GM12878 (cell line): Measurements from ENCODE around the gene ANP32E. TPM values are rescaled to one million over a fixed set of nuclear protein-coding genes. Genes with fewer than 3 reads are reported as not detected.

Experiments used
- ATAC-seq: fragments of 200-7000 bp; cut with Tn5 transposase; 3 replicates; pipeline ENCODE4 v1.9.1; 2020; ENCODE audit warnings: mild to moderate bottlenecking, moderate library complexity
- BruUV-seq: library from RNA; stranded (reverse); fragments of 400-500 nt; replicated peaks from 2 replicates; lab custom pipeline; 2021; lab: Mats Ljungman, UMichigan
- CTCF ChIA-PET: fragments of 300-600 bp; sonication (Branson Sonifier 250); formaldehyde crosslinking; extraction: SDS; loops from one replicate; lab custom pipeline; 2021; ENCODE audit warnings: inconsistent platforms; lab: Yijun Ruan, JAX
- POLR2A ChIA-PET: fragments of 350-600 bp; formaldehyde crosslinking; extraction: SDS; loops from one replicate; lab custom pipeline; 2021; ENCODE audit warnings: inconsistent platforms; lab: Charles Lee
- RAD21 ChIA-PET: fragments of 300-600 bp; sonication (Branson Sonifier 250); formaldehyde crosslinking; loops from one replicate; lab custom pipeline; 2023; ENCODE audit warnings: antibody characterized with exemption; ENCODE audit not compliant: unreplicated experiment; lab: Charles Lee
- SMC1A ChIA-PET: fragments of 300-600 bp; sonication (Branson Sonifier 250); formaldehyde crosslinking; loops from one replicate; lab custom pipeline; 2023; ENCODE audit not compliant: unreplicated experiment, uncharacterized antibody; lab: Charles Lee
- DNase-seq: peaks from one replicate; pipeline ENCODE4 v3.0.0-alpha.2; 2011; ENCODE audit warnings: low read depth, low spot score
- FAIRE-seq: peaks from 3 replicates; lab custom pipeline; 2011; peaks lifted over from hg19 to GRCh38; lab: Jason Lieb, UNC
- H2AFZ ChIP-seq: 2 replicates; pipeline ENCODE4 v1.6.0; 2011; ENCODE audit warnings: low read depth, low read length, control low read depth; ENCODE audit not compliant: control insufficient read depth
- H3K27ac ChIP-seq: 2 replicates; pipeline ENCODE4 v1.5.1; 2011; ENCODE audit warnings: control low read depth; ENCODE audit not compliant: control insufficient read depth, insufficient read depth
- H3K27me3 ChIP-seq, 2 experiments: replicated peaks in 1 of 2; 2 replicates each; pipeline versions ENCODE4 v1.6.0 to v1.6.1; 2011; ENCODE audit warnings: low read length in 1 of 2; ENCODE audit not compliant: control insufficient read depth in 2 of 2, insufficient read depth in 2 of 2
- H3K36me3 ChIP-seq, 2 experiments: 2 replicates each; pipeline ENCODE4 v1.5.1; 2011; ENCODE audit warnings: low read length in 1 of 2; ENCODE audit not compliant: control insufficient read depth in 2 of 2, insufficient read depth in 2 of 2
- H3K4me1 ChIP-seq: 2 replicates; pipeline ENCODE4 v1.6.1; 2011; ENCODE audit warnings: mild to moderate bottlenecking, low read length, moderate library complexity, mixed read lengths; ENCODE audit not compliant: control insufficient read depth, insufficient read depth
- H3K4me2 ChIP-seq: 2 replicates; pipeline ENCODE4 v1.6.0; 2011; ENCODE audit warnings: control low read depth; ENCODE audit not compliant: control insufficient read depth, insufficient read depth
- H3K4me3 ChIP-seq: fragments of 200-600 bp; sonication (generic); 2 replicates; pipeline ENCODE4 v1.5.1; 2016
- H3K79me2 ChIP-seq: 2 replicates; pipeline ENCODE4 v1.6.0; 2011; ENCODE audit warnings: low read length; ENCODE audit not compliant: control insufficient read depth, insufficient read depth
- H3K9ac ChIP-seq: 2 replicates; pipeline ENCODE4 v1.8.0; 2011; ENCODE audit warnings: low read length, control low read depth, mixed read lengths; ENCODE audit not compliant: control insufficient read depth, insufficient read depth
- H3K9me3 ChIP-seq: replicated peaks from 3 replicates; pipeline ENCODE4 v1.5.1; 2011; ENCODE audit warnings: mild to moderate bottlenecking, low read length; ENCODE audit not compliant: control insufficient read depth, insufficient read depth
- H4K20me1 ChIP-seq: 2 replicates; pipeline ENCODE4 v1.6.0; 2011; ENCODE audit not compliant: control insufficient read depth, insufficient read depth
- ATF7 ChIP-seq: fragments of 450-650 bp; IDR thresholded peaks from 2 replicates; pipeline ENCODE4 v1.6.1; 2016; ENCODE audit warnings: low read depth, mild to moderate bottlenecking
- CHD4 ChIP-seq: fragments of 200-600 bp; sonication (generic); IDR thresholded peaks from 2 replicates; pipeline ENCODE4 v1.6.1; 2016; ENCODE audit warnings: mild to moderate bottlenecking
- ETV6 ChIP-seq, 2 experiments: fragments of 450-650 bp in 1 of 2; IDR thresholded peaks in 1 of 2; conservative IDR thresholded peaks in 1 of 2; 2 replicates each; pipeline ENCODE4 v1.6.1; 2014; ENCODE audit warnings: antibody characterized with exemption in 1 of 2, borderline replicate concordance in 1 of 2, low read depth in 1 of 2, mild to moderate bottlenecking in 1 of 2, moderate library complexity in 1 of 2
- RCOR1 ChIP-seq: conservative IDR thresholded peaks from 2 replicates; pipeline ENCODE4 v1.6.1; 2012; ENCODE audit warnings: low read depth, low read length, improper control_type of control experiment
- RELB ChIP-seq: fragments of 450-650 bp; IDR thresholded peaks from 2 replicates; pipeline ENCODE4 v1.6.1; 2017; ENCODE audit warnings: low read depth, mild to moderate bottlenecking, moderate library complexity
- SIN3A ChIP-seq: IDR thresholded peaks from 2 replicates; pipeline ENCODE4 v1.6.1; 2012; ENCODE audit warnings: low read depth, low read length, improper control_type of control experiment
- ZBED1 ChIP-seq: IDR thresholded peaks from 2 replicates; pipeline ENCODE4 v1.6.1; 2016; ENCODE audit warnings: borderline replicate concordance
- ZBTB33 ChIP-seq: fragments of 450-650 bp; IDR thresholded peaks from 2 replicates; pipeline ENCODE4 v1.6.1; 2017; ENCODE audit warnings: mild to moderate bottlenecking
- ZBTB40 ChIP-seq: fragments of 450-650 bp; IDR thresholded peaks from 2 replicates; pipeline ENCODE4 v1.6.1; 2016; ENCODE audit warnings: mild to moderate bottlenecking, moderate library complexity, borderline replicate concordance
- WGBS: methylation state at CpG from one replicate; pipeline ENCODE4 v1.1.6; 2016; ENCODE audit warnings: low lambda C conversion rate; ENCODE audit not compliant: insufficient replicate concordance, insufficient coverage; ENCODE audit errors: missing lambda C conversion rate; 5-methylcytosine and 5-hydroxymethylcytosine counted together
- in situ Hi-C: fragments of 300-500 bp; cut with MboI; formaldehyde crosslinking; loops from 9 replicates; pipeline ENCODE4 v1.14.3; 2018; ENCODE audit warnings: mixed read lengths
- intact Hi-C: fragments of 100-400 bp; cut with micrococcal nuclease; formaldehyde crosslinking; loops from one replicate; pipeline ENCODE4 v1.14.2; 2022; ENCODE audit not compliant: unreplicated experiment
- polyA plus RNA-seq, 11 experiments: library from polyadenylated mRNA; depleted of rRNA in 4 of 11; unstranded in 6 of 11; stranded (reverse) in 5 of 11; fragments of >200 nt; fragmentation: Nextera tagmentation in 4 of 11; fragmentation: Illumina TruSeq in 1 of 11; extraction: Ambion mirVana in 4 of 11; extraction: Trizol in 1 of 11; gene quantifications; 1 replicate in 1 of 11; 2 replicates in 10 of 11; pipeline versions ENCODE4 v1.2.1 to v1.2.3, GENCODE V29; 2011 to 2016; ENCODE audit warnings: inconsistent platforms in 2 of 11, missing spikeins in 2 of 11, low read depth in 1 of 11
- total RNA-seq, 4 experiments: library from RNA; depleted of rRNA in 3 of 4; stranded (reverse); fragments of >200 nt in 3 of 4; fragmentation: Illumina TruSeq in 1 of 4; extraction: Trizol in 1 of 4; gene quantifications; 2 replicates each; pipeline versions ENCODE4 v1.2.1 to v1.2.3, GENCODE V29; 2013 to 2021
- TF ChIP-seq, protein P1 (sequence below): IDR thresholded peaks from 2 replicates; pipeline ENCODE4 v1.6.1; 2011; ENCODE audit warnings: low read depth, mild to moderate bottlenecking, low read length, moderate library complexity, borderline replicate concordance; ENCODE audit errors: extremely low read depth
- TF ChIP-seq, protein P2 (sequence below): IDR thresholded peaks from 2 replicates; pipeline ENCODE4 v1.6.1; 2011; ENCODE audit warnings: low read depth, low read length, improper control_type of control experiment, borderline replicate concordance
- TF ChIP-seq, protein P3 (sequence below): IDR thresholded peaks from 2 replicates; pipeline ENCODE4 v1.6.1; 2012; ENCODE audit warnings: low read length, inconsistent platforms

ANP32E gene
- total and polyA plus RNA-seq, 10 of the 15 experiments (the other 5 are each of a cell fraction or from before 2014, with no cell fraction given) = 59.2 to 250 (median 121) TPM

DNA sequence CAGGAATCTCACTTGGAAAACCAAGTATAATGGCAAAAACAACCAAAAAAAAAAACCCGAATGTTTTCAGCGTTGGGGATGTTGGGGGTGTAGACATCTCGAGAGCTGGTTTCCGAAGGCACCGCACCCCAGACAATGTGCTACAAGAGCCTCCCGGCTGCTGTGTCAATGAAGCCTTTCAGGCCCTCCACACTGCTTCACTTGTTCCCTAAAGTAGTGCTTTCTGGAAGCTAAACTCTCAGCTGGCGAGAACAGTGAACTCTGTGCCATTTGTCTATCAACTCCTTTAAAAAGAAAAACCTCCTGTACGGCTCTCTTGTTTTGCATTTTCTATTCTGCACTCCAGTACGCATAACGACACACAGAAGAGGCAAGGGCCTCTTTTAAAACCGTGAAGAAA, 53.7 kb downstream of the ANP32E start:
- Histone ChIP-seq H2AFZ (no peak overlapping the region), H3K27me3 (no peaks in the 10 kb centered on the region), H3K27ac (no peak overlapping the region), H3K4me1 (no peaks in the 10 kb centered on the region; the same call in 1 of the 2 replicates), H3K4me3 (no peak overlapping the region), H3K36me3 (no peaks in the 10 kb centered on the region), H3K9me3 (no peaks in the 10 kb centered on the region), H3K79me2 (no peaks in the 10 kb centered on the region), H3K4me2 (no peak overlapping the region), H4K20me1 (no peaks in the 10 kb centered on the region), H3K9ac (no peak overlapping the region)
- ChIA-PET POLR2A (interaction anchor here (0.6 kb wide), 1 partner anchor 57 kb away, joined by 3 read pairs; no protein-coding TSS in a partner anchor), RAD21 (no interaction called here), SMC1A (interaction anchor here (1.0 to 1.3 kb wide), 2 partner anchors 105 to 220 kb away, joined by 3 read pairs; no protein-coding TSS in a partner anchor), CTCF (interaction anchor here (1.1 kb wide), 1 partner anchor 131 kb away, joined by 3 read pairs; no protein-coding TSS in a partner anchor)
- ATAC-seq (no peak), FAIRE-seq (no peak), DNase-seq (no peak)
- BruUV-seq = no TSS peak
- in situ Hi-C loops = no loop called here
- 90% methylated on average over 11 of the region's 11 CpGs for WGBS
- intact Hi-C loops = no loop called here
- TF ChIP-seq, protein P1, sequence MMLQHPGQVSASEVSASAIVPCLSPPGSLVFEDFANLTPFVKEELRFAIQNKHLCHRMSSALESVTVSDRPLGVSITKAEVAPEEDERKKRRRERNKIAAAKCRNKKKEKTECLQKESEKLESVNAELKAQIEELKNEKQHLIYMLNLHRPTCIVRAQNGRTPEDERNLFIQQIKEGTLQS = no peak
- TF ChIP-seq ZBTB33 (no peak), RELB (no peak), SIN3A (no peak), ZBED1 (no peak), CHD4 (no peak), ZBTB40 (no peak), RCOR1 (no peak), ATF7 (no peak), ETV6 (conservative IDR thresholded peaks at IDR 0.05 in 1 of 2, IDR thresholded peaks at IDR 0.05 in 1 of 2; ENCODE audit: borderline replicate concordance in 1 of 2, low read depth in 1 of 2) (no peak)
- TF ChIP-seq, protein P2, sequence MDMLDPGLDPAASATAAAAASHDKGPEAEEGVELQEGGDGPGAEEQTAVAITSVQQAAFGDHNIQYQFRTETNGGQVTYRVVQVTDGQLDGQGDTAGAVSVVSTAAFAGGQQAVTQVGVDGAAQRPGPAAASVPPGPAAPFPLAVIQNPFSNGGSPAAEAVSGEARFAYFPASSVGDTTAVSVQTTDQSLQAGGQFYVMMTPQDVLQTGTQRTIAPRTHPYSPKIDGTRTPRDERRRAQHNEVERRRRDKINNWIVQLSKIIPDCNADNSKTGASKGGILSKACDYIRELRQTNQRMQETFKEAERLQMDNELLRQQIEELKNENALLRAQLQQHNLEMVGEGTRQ = no peak
- TF ChIP-seq, protein P3, sequence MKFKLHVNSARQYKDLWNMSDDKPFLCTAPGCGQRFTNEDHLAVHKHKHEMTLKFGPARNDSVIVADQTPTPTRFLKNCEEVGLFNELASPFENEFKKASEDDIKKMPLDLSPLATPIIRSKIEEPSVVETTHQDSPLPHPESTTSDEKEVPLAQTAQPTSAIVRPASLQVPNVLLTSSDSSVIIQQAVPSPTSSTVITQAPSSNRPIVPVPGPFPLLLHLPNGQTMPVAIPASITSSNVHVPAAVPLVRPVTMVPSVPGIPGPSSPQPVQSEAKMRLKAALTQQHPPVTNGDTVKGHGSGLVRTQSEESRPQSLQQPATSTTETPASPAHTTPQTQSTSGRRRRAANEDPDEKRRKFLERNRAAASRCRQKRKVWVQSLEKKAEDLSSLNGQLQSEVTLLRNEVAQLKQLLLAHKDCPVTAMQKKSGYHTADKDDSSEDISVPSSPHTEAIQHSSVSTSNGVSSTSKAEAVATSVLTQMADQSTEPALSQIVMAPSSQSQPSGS = no peak
